ENCODE results near the gene CGB8. TPM values are rescaled to one million over a fixed set of nuclear protein-coding genes. Genes with fewer than 3 reads are reported as not detected.
A peak's percentile ranks its signal among the peaks of the same experiment; 100 is the strongest.
"Not testable (repeated sequence)": the region's sequence is repeated elsewhere in the genome, so short reads cannot be mapped to it uniquely, and the experiment has no call there.

The CGB8 gene
- total RNA-seq, 1 experiment from 2014 or later = not detected

GRCh38 chr19:49042177-49042576 is 6.7 kb downstream of the CGB8 start:
- CTCF ChIA-PET = no interaction called here
- intact Hi-C loops (cut with micrococcal nuclease; ENCODE audit: unreplicated experiment) (no loop called here), in situ Hi-C loops (cut with HindIII; ENCODE audit: low pct_unique_long_range_greater_than_20kb, low sequenced_read_pairs) (no loop called here)
- Histone ChIP-seq H3K27ac (ENCODE audit: low read length) (no peak overlapping the region), H3K4me3 (ENCODE audit: low read depth in 2 of 2, low read length in 2 of 2) (no peak overlapping the region), H3K36me3 (ENCODE audit: control insufficient read depth, insufficient read depth, low read length) (no peaks in the 10 kb centered on the region), H3K4me1 (ENCODE audit: control insufficient read depth, insufficient read depth, low read length) (no peaks in the 10 kb centered on the region), H3K9me3 (ENCODE audit: control insufficient read depth, insufficient read depth, low read depth, low read length) (no peaks in the 10 kb centered on the region), H3K27me3 (ENCODE audit: control insufficient read depth, insufficient read depth, low read length) (no peaks in the 10 kb centered on the region)
- no TSS peak for BruUV-seq (replicated peaks)
- POLR2A ChIA-PET = no interaction called here
- ATAC-seq = no peak
- TF ChIP-seq TCF7L2 (IDR thresholded peaks at IDR 0.05; ENCODE audit: low read depth, low read length) (no peak), SIN3A (IDR thresholded peaks at IDR 0.05; ENCODE audit: borderline replicate concordance, insufficient read depth, low read depth, low read length) (no peak), CTCF (IDR thresholded peaks at IDR 0.05) (no peak), POLR2AphosphoS5 (IDR thresholded peaks at IDR 0.05; ENCODE audit: low read depth, low read length) (no peak), REST (IDR thresholded peaks at IDR 0.05; ENCODE audit: insufficient read depth in 1 of 2, low read depth in 2 of 2, low read length in 1 of 2) (no peak)
- DNase-seq (ENCODE audit: low read depth, low spot score) = no peak

GRCh38 chr19:49039736-49040135 is 9.2 kb downstream of the CGB8 start:
- DNase-seq (ENCODE audit: low read depth, low spot score); H3K27me3 ChIP-seq (ENCODE audit: control insufficient read depth, insufficient read depth, low read length); H3K4me3 ChIP-seq (ENCODE audit: low read depth in 2 of 2, low read length in 2 of 2); BruUV-seq (replicated peaks); POLR2A ChIA-PET; H3K9me3 ChIP-seq (ENCODE audit: control insufficient read depth, insufficient read depth, low read depth, low read length); H3K36me3 ChIP-seq (ENCODE audit: control insufficient read depth, insufficient read depth, low read length); H3K4me1 ChIP-seq (ENCODE audit: control insufficient read depth, insufficient read depth, low read length); ATAC-seq; H3K27ac ChIP-seq (ENCODE audit: low read length); in situ Hi-C loops (cut with HindIII; ENCODE audit: low pct_unique_long_range_greater_than_20kb, low sequenced_read_pairs); intact Hi-C loops (cut with micrococcal nuclease; ENCODE audit: unreplicated experiment): not testable (repeated sequence)
- CTCF ChIA-PET = interaction anchor here (0.6 kb wide), 2 partner anchors 233 to 681 kb away, joined by 4 to 11 read pairs; no protein-coding TSS in a partner anchor

GRCh38 chr19:49038557-49039276 is 10.2 kb downstream of the CGB8 start:
- H3K36me3 ChIP-seq (ENCODE audit: control insufficient read depth, insufficient read depth, low read length); in situ Hi-C loops (cut with HindIII; ENCODE audit: low pct_unique_long_range_greater_than_20kb, low sequenced_read_pairs); intact Hi-C loops (cut with micrococcal nuclease; ENCODE audit: unreplicated experiment); H3K4me1 ChIP-seq (ENCODE audit: control insufficient read depth, insufficient read depth, low read length); H3K27ac ChIP-seq (ENCODE audit: low read length); H3K4me3 ChIP-seq (ENCODE audit: low read depth in 2 of 2, low read length in 2 of 2); POLR2A ChIA-PET; H3K27me3 ChIP-seq (ENCODE audit: control insufficient read depth, insufficient read depth, low read length); DNase-seq (ENCODE audit: low read depth, low spot score); H3K9me3 ChIP-seq (ENCODE audit: control insufficient read depth, insufficient read depth, low read depth, low read length); CTCF ChIA-PET; BruUV-seq (replicated peaks): not testable (repeated sequence)
- peak; percentile 92 for ATAC-seq

GRCh38 chr19:49038111-49038510 is 10.8 kb downstream of the CGB8 start:
- ATAC-seq; H3K4me3 ChIP-seq (ENCODE audit: low read depth in 2 of 2, low read length in 2 of 2); H3K36me3 ChIP-seq (ENCODE audit: control insufficient read depth, insufficient read depth, low read length); H3K9me3 ChIP-seq (ENCODE audit: control insufficient read depth, insufficient read depth, low read depth, low read length); H3K27me3 ChIP-seq (ENCODE audit: control insufficient read depth, insufficient read depth, low read length); POLR2A ChIA-PET; DNase-seq (ENCODE audit: low read depth, low spot score); H3K4me1 ChIP-seq (ENCODE audit: control insufficient read depth, insufficient read depth, low read length); BruUV-seq (replicated peaks); in situ Hi-C loops (cut with HindIII; ENCODE audit: low pct_unique_long_range_greater_than_20kb, low sequenced_read_pairs); intact Hi-C loops (cut with micrococcal nuclease; ENCODE audit: unreplicated experiment); H3K27ac ChIP-seq (ENCODE audit: low read length); CTCF ChIA-PET: not testable (repeated sequence)
